PC-3 (cell line): ENCODE data around the gene STK4. TPM values are rescaled to one million over a fixed set of nuclear protein-coding genes. Genes with fewer than 3 reads are reported as not detected.

Experiments used
- ATAC-seq: fragments of 200-7000 bp; cut with Tn5 transposase; 2 replicates; pipeline ENCODE4 v1.9.1; 2020; ENCODE audit warnings: mild to moderate bottlenecking, moderate library complexity
- BruUV-seq: library from RNA; stranded (reverse); fragments of 400-500 nt; replicated peaks from 2 replicates; lab custom pipeline; 2021; lab: Mats Ljungman, UMichigan
- CTCF ChIA-PET: fragments of 300-600 bp; sonication (Branson Sonifier 250); formaldehyde crosslinking; loops from one replicate; lab custom pipeline; 2022; ENCODE audit warnings: antibody characterized with exemption; lab: Charles Lee
- POLR2A ChIA-PET: fragments of 300-600 bp; sonication (Branson Sonifier 250); formaldehyde crosslinking; loops from one replicate; lab custom pipeline; 2022; ENCODE audit warnings: antibody characterized with exemption; ENCODE audit not compliant: unreplicated experiment; lab: Charles Lee
- DNase-seq: peaks from one replicate; pipeline ENCODE4 v3.0.0-alpha.2; 2015
- H2AFZ ChIP-seq: fragments of 300-600 bp; sonication (generic); 2 replicates; pipeline ENCODE4 v1.6.0; 2016; ENCODE audit warnings: antibody characterized with exemption, low read length
- H3F3A ChIP-seq: fragments of 300-600 bp; sonication (generic); one replicate; pipeline ENCODE4 v1.6.0; 2017; ENCODE audit warnings: antibody characterized with exemption, low read length, control low read depth, mild to moderate bottlenecking; ENCODE audit not compliant: unreplicated experiment
- H3K27ac ChIP-seq: fragments of 300-600 bp; sonication (generic); 2 replicates; pipeline ENCODE4 v1.5.1; 2016; ENCODE audit warnings: mild to moderate bottlenecking, low read length
- H3K27me3 ChIP-seq: fragments of 300-600 bp; sonication (generic); 2 replicates; pipeline ENCODE4 v1.6.1; 2016; ENCODE audit warnings: low read length, mixed read lengths
- H3K36me3 ChIP-seq: fragments of 300-600 bp; sonication (generic); 2 replicates; pipeline ENCODE4 v1.6.1; 2016; ENCODE audit warnings: low read depth, mixed run types, low read length, mixed read lengths
- H3K4me1 ChIP-seq: fragments of 300-600 bp; sonication (generic); 2 replicates; pipeline ENCODE4 v1.5.1; 2016; ENCODE audit warnings: low read length; ENCODE audit not compliant: insufficient read depth
- H3K4me2 ChIP-seq: fragments of 300-600 bp; sonication (generic); 2 replicates; pipeline ENCODE4 v1.6.0; 2016; ENCODE audit warnings: low read length
- H3K4me3 ChIP-seq: fragments of 300-600 bp; sonication (generic); 2 replicates; pipeline ENCODE4 v1.5.1; 2016; ENCODE audit warnings: mild to moderate bottlenecking, low read length, mixed read lengths
- H3K79me2 ChIP-seq: fragments of 300-600 bp; sonication (generic); 2 replicates; pipeline ENCODE4 v1.6.1; 2017; ENCODE audit warnings: low read length, mixed read lengths
- H3K9ac ChIP-seq: fragments of 300-600 bp; sonication (generic); 2 replicates; pipeline ENCODE4 v1.6.0; 2016; ENCODE audit warnings: mild to moderate bottlenecking, low read length
- H3K9me2 ChIP-seq: fragments of 300-600 bp; sonication (generic); replicated peaks from 2 replicates; pipeline ENCODE4 v1.6.1; 2016; ENCODE audit warnings: mixed run types, low read length, mixed read lengths
- H3K9me3 ChIP-seq: fragments of 300-600 bp; sonication (generic); 2 replicates; pipeline ENCODE4 v1.6.1; 2016; ENCODE audit warnings: low read length, mixed read lengths
- H4K20me1 ChIP-seq: fragments of 300-600 bp; sonication (generic); 2 replicates; pipeline ENCODE4 v1.6.1; 2016; ENCODE audit warnings: low read length, mixed read lengths
- EZH2 ChIP-seq: fragments of 300-600 bp; sonication (generic); IDR thresholded peaks from one replicate; pipeline ENCODE4 v1.6.1; 2017; ENCODE audit warnings: antibody characterized with exemption, mild to moderate bottlenecking, low read length; ENCODE audit not compliant: unreplicated experiment
- EZH2phosphoT487 ChIP-seq: fragments of 300-600 bp; sonication (generic); IDR thresholded peaks from 2 replicates; pipeline ENCODE4 v1.6.1; 2018; ENCODE audit warnings: mild to moderate bottlenecking, antibody characterized with exemption, low read length, borderline replicate concordance
- intact Hi-C: fragments of 100-400 bp; cut with micrococcal nuclease; formaldehyde crosslinking; loops from 2 replicates; pipeline ENCODE4 v1.9.0; 2023
- total RNA-seq: library from RNA; depleted of rRNA; stranded (reverse); fragments of >200 nt; gene quantifications from 2 replicates; pipeline ENCODE4 v1.2.3, GENCODE V29; 2014
- TF ChIP-seq, protein P1 (sequence below): fragments of 300-600 bp; sonication (generic); conservative IDR thresholded peaks from 2 replicates; pipeline ENCODE4 v1.5.1; 2017; ENCODE audit warnings: antibody characterized with exemption, low read depth, mild to moderate bottlenecking, low read length

The STK4 gene
- total RNA-seq, 1 experiment from 2014 or later: 18.6 TPM

- ATAC-seq: peak; percentile 47
- intact Hi-C loops: no loop called here
Measured at GRCh38 chr20:45037050-45037449, 70.7 kb downstream of the STK4 start.

DNA sequence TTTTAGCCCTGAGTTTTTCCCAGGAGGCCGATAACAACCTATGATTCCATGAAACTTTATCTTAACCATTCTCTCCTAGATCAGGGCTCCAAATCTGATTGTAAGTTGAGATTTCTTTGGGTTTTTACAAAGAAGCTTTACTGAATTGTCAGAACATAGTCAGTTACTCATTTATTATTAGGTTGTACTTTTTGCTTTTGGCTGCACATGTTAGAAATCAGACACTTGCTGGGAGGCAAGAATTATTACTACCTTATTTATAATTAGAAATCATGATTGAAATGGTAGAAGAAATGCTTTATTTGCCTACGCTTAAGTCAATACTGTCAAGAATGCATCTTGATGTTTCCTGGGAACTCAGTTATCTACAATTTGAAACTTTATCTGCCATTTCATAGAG is 71.3 kb downstream of the STK4 start:
- ATAC-seq: no peak
- H3K27me3 ChIP-seq: no peaks in the 10 kb centered on the region
- no peak for DNase-seq
- H4K20me1 ChIP-seq: no peaks in the 10 kb centered on the region
- intact Hi-C loops: no loop called here
- ChIA-PET CTCF (interaction anchor here (0.6 kb wide), 1 partner anchor 58 kb away, joined by 3 read pairs; no protein-coding TSS in a partner anchor), POLR2A (no interaction called here)
- no peaks in the 10 kb centered on the region for H3K9me2 ChIP-seq
- no peaks in the 10 kb centered on the region for H3F3A ChIP-seq
- H3K36me3 ChIP-seq: no peaks in the 10 kb centered on the region
- no peak overlapping the region for H3K9ac ChIP-seq
- peaks cover 42% of the 10 kb centered on the region for H3K4me1 ChIP-seq
- H3K79me2 ChIP-seq: no peaks in the 10 kb centered on the region
- no TSS peak for BruUV-seq
- no peak overlapping the region for H3K4me2 ChIP-seq
- H3K27ac ChIP-seq: no peak overlapping the region
- no peak overlapping the region for H3K4me3 ChIP-seq
- TF ChIP-seq EZH2 (no peak), EZH2phosphoT487 (no peak)
- TF ChIP-seq, protein P1, sequence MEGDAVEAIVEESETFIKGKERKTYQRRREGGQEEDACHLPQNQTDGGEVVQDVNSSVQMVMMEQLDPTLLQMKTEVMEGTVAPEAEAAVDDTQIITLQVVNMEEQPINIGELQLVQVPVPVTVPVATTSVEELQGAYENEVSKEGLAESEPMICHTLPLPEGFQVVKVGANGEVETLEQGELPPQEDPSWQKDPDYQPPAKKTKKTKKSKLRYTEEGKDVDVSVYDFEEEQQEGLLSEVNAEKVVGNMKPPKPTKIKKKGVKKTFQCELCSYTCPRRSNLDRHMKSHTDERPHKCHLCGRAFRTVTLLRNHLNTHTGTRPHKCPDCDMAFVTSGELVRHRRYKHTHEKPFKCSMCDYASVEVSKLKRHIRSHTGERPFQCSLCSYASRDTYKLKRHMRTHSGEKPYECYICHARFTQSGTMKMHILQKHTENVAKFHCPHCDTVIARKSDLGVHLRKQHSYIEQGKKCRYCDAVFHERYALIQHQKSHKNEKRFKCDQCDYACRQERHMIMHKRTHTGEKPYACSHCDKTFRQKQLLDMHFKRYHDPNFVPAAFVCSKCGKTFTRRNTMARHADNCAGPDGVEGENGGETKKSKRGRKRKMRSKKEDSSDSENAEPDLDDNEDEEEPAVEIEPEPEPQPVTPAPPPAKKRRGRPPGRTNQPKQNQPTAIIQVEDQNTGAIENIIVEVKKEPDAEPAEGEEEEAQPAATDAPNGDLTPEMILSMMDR: no peak
- H2AFZ ChIP-seq: no peak overlapping the region
- H3K9me3 ChIP-seq: no peaks in the 10 kb centered on the region

More at GRCh38 chr20:45037050-45037449, 70.7 kb downstream of the STK4 start:
- H3K4me1 ChIP-seq: peaks cover 37% of the 10 kb centered on the region
- H2AFZ ChIP-seq: no peak overlapping the region
- no peaks in the 10 kb centered on the region for H3K9me2 ChIP-seq
- ChIA-PET CTCF (interaction anchor here (0.6 kb wide), 1 partner anchor 58 kb away, joined by 3 read pairs; no protein-coding TSS in a partner anchor), POLR2A (no interaction called here)
- H3K27ac ChIP-seq: no peak overlapping the region; the same call in 1 of the 2 replicates
- no peaks in the 10 kb centered on the region for H4K20me1 ChIP-seq
- no TSS peak for BruUV-seq
- no peaks in the 10 kb centered on the region for H3K79me2 ChIP-seq
- no peak overlapping the region for H3K4me3 ChIP-seq
- peak overlapping the region; percentile 16 for H3K4me2 ChIP-seq
- H3K9me3 ChIP-seq: no peaks in the 10 kb centered on the region
- peak; percentile 72 for DNase-seq
- H3K27me3 ChIP-seq: no peaks in the 10 kb centered on the region
- H3K9ac ChIP-seq: no peak overlapping the region
- TF ChIP-seq EZH2 (no peak), EZH2phosphoT487 (no peak)
- TF ChIP-seq, protein P1: no peak
- H3K36me3 ChIP-seq: no peaks in the 10 kb centered on the region
- H3F3A ChIP-seq: no peaks in the 10 kb centered on the region

DNA sequence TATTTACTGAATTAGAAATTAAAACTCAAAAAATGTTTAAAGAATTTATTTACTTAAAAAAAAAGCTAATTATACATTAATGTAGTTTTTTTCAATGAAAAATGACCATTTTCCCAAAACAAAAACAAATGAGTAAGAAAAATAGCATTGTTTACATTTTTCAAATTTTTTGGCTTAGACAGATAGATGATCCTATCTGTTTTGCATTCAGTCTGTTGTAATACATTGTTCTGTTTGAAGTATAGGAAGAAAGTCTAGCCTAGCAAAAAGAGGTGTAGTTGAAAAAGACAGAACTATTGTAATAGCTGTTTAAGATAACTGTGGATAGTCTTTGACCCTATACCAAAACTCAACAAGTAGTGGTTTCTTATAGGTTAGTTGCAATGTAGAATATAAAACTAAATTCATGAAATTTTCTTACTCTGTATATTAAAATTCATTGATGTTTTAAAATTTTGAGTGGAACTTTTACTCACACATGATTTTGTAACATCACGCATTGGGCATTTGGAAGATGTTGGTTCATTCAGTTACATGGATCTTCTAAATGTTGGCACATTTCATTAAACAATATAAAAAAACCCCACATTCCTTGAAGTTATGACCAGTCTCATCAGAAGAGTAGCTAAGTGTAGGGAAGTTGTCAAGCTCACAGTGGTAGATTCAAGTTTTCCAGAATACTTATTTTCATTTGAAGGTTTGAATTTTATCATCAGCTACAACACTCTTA is 72.6 kb downstream of the STK4 start:
- H3K4me2 ChIP-seq: no peak overlapping the region
- intact Hi-C loops: no loop called here
- BruUV-seq: no TSS peak
- no peak overlapping the region for H2AFZ ChIP-seq
- peaks cover 42% of the 10 kb centered on the region for H3K4me1 ChIP-seq
- CTCF ChIA-PET: interaction anchor here (0.5 kb wide), 1 partner anchor 253 kb away, joined by 3 read pairs; no protein-coding TSS in a partner anchor
- TF ChIP-seq EZH2: no peak
- TF ChIP-seq EZH2phosphoT487: no peak
- TF ChIP-seq, protein P1: no peak
- no peaks in the 10 kb centered on the region for H3F3A ChIP-seq
- no peak overlapping the region for H3K4me3 ChIP-seq
- H3K79me2 ChIP-seq: no peaks in the 10 kb centered on the region
- no peak overlapping the region for H3K9ac ChIP-seq
- no peaks in the 10 kb centered on the region for H3K27me3 ChIP-seq
- no peaks in the 10 kb centered on the region for H3K36me3 ChIP-seq
- no peak overlapping the region for H3K27ac ChIP-seq
- ATAC-seq: no peak
- POLR2A ChIA-PET: no interaction called here
- H4K20me1 ChIP-seq: no peaks in the 10 kb centered on the region
- H3K9me2 ChIP-seq: no peaks in the 10 kb centered on the region
- H3K9me3 ChIP-seq: no peaks in the 10 kb centered on the region
- no peak for DNase-seq
